ENCODE measurements around the gene DCAF11.

Gene DCAF11

GRCh38 chr14:24080888-24081738 is 33.5 kb upstream of the DCAF11 start:
- FAIRE-seq (peak; percentile 91), DNase-seq (ENCODE audit: insufficient read length) (peak; percentile 91)
- TF ChIP-seq POLR2AphosphoS5 (IDR thresholded peaks at IDR 0.05; ENCODE audit: low read depth, low read length) (peak; percentile 43; the same call in 1 of the 2 replicates), TAF1 (IDR thresholded peaks at IDR 0.05; ENCODE audit: borderline replicate concordance, low read depth, low read length) (no peak), POLR2A (IDR thresholded peaks at IDR 0.05; ENCODE audit: low read depth, low read length) (0 out of 2 replicates have a peak, but pooled peaks have one; percentile 25)

- FAIRE-seq (no peak), DNase-seq (ENCODE audit: insufficient read length) (no peak)
- TF ChIP-seq POLR2A (IDR thresholded peaks at IDR 0.05; ENCODE audit: low read depth, low read length) (no peak), POLR2AphosphoS5 (IDR thresholded peaks at IDR 0.05; ENCODE audit: low read depth, low read length) (0 out of 2 replicates have a peak, but pooled peaks have one; percentile 2), TAF1 (IDR thresholded peaks at IDR 0.05; ENCODE audit: borderline replicate concordance, low read depth, low read length) (no peak)
Observed at GRCh38 chr14:24081739-24082211, 32.8 kb upstream of the DCAF11 start.

GRCh38 chr14:24082411-24083080 is 32.0 kb upstream of the DCAF11 start:
- no peak for TF ChIP-seq POLR2A (IDR thresholded peaks at IDR 0.05; ENCODE audit: low read depth, low read length)
- DNase-seq (ENCODE audit: insufficient read length) (no peak), FAIRE-seq (no peak)

- no peak for FAIRE-seq
- no peak for DNase-seq (ENCODE audit: insufficient read length)
- TF ChIP-seq TAF1 (IDR thresholded peaks at IDR 0.05; ENCODE audit: borderline replicate concordance, low read depth, low read length) (no peak), POLR2AphosphoS5 (IDR thresholded peaks at IDR 0.05; ENCODE audit: low read depth, low read length) (no peak), POLR2A (IDR thresholded peaks at IDR 0.05; ENCODE audit: low read depth, low read length) (no peak)
Observed at GRCh38 chr14:24083462-24083861, 31.1 kb upstream of the DCAF11 start.

- FAIRE-seq (no peak), DNase-seq (ENCODE audit: insufficient read length) (no peak)
- TF ChIP-seq POLR2A (IDR thresholded peaks at IDR 0.05; ENCODE audit: low read depth, low read length), result no peak
- no peak for TF ChIP-seq TAF1 (IDR thresholded peaks at IDR 0.05; ENCODE audit: borderline replicate concordance, low read depth, low read length)
- no peak for TF ChIP-seq POLR2AphosphoS5 (IDR thresholded peaks at IDR 0.05; ENCODE audit: low read depth, low read length)
Observed at GRCh38 chr14:24084440-24084839, 30.1 kb upstream of the DCAF11 start.

- FAIRE-seq, result no peak
- TF ChIP-seq POLR2AphosphoS5 (IDR thresholded peaks at IDR 0.05; ENCODE audit: low read depth, low read length) (no peak), POLR2A (IDR thresholded peaks at IDR 0.05; ENCODE audit: low read depth, low read length) (no peak), TAF1 (IDR thresholded peaks at IDR 0.05; ENCODE audit: borderline replicate concordance, low read depth, low read length) (no peak)
- DNase-seq (ENCODE audit: insufficient read length), result no peak
Observed at GRCh38 chr14:24085215-24085614, 29.4 kb upstream of the DCAF11 start.

- TF ChIP-seq TAF1 (IDR thresholded peaks at IDR 0.05; ENCODE audit: borderline replicate concordance, low read depth, low read length) (no peak), POLR2A (IDR thresholded peaks at IDR 0.05; ENCODE audit: low read depth, low read length) (no peak), POLR2AphosphoS5 (IDR thresholded peaks at IDR 0.05; ENCODE audit: low read depth, low read length) (no peak)
- DNase-seq (ENCODE audit: insufficient read length), result no peak
Observed at GRCh38 chr14:24086193-24086955, 28.2 kb upstream of the DCAF11 start.

GRCh38 chr14:24087004-24087403 is 27.6 kb upstream of the DCAF11 start:
- TF ChIP-seq POLR2AphosphoS5 (IDR thresholded peaks at IDR 0.05; ENCODE audit: low read depth, low read length) (no peak), TAF1 (IDR thresholded peaks at IDR 0.05; ENCODE audit: borderline replicate concordance, low read depth, low read length) (no peak), POLR2A (IDR thresholded peaks at IDR 0.05; ENCODE audit: low read depth, low read length) (no peak)
- FAIRE-seq (no peak), DNase-seq (ENCODE audit: insufficient read length) (no peak)

More at GRCh38 chr14:24086193-24086955, 28.2 kb upstream of the DCAF11 start:
- no peak for FAIRE-seq

- FAIRE-seq, result no peak
- no peak for TF ChIP-seq POLR2AphosphoS5 (IDR thresholded peaks at IDR 0.05; ENCODE audit: low read depth, low read length)
- no peak for TF ChIP-seq POLR2A (IDR thresholded peaks at IDR 0.05; ENCODE audit: low read depth, low read length)
- TF ChIP-seq TAF1 (IDR thresholded peaks at IDR 0.05; ENCODE audit: borderline replicate concordance, low read depth, low read length), result no peak
- DNase-seq (ENCODE audit: insufficient read length), result no peak
Observed at GRCh38 chr14:24088095-24088494, 26.5 kb upstream of the DCAF11 start.

GRCh38 chr14:24089890-24090289 is 24.7 kb upstream of the DCAF11 start:
- no peak for DNase-seq (ENCODE audit: insufficient read length)
- TF ChIP-seq POLR2A (IDR thresholded peaks at IDR 0.05; ENCODE audit: low read depth, low read length), result no peak
- TF ChIP-seq TAF1 (IDR thresholded peaks at IDR 0.05; ENCODE audit: borderline replicate concordance, low read depth, low read length), result no peak
- no peak for TF ChIP-seq POLR2AphosphoS5 (IDR thresholded peaks at IDR 0.05; ENCODE audit: low read depth, low read length)
- FAIRE-seq, result no peak

- FAIRE-seq, result no peak
- DNase-seq (ENCODE audit: insufficient read length), result no peak
- TF ChIP-seq POLR2AphosphoS5 (IDR thresholded peaks at IDR 0.05; ENCODE audit: low read depth, low read length) (no peak), POLR2A (IDR thresholded peaks at IDR 0.05; ENCODE audit: low read depth, low read length) (no peak), TAF1 (IDR thresholded peaks at IDR 0.05; ENCODE audit: borderline replicate concordance, low read depth, low read length) (no peak)
Observed at GRCh38 chr14:24092110-24092504, 22.5 kb upstream of the DCAF11 start.
